Spleen (tissue), 7 donors: ENCODE data around the gene GAB4.

ENCODE experiments used
- CTCF ChIP-seq, 11 experiments: fragments of 200-600 bp in 7 of 11; fragments of 450-650 bp in 4 of 11; sonication (generic) in 4 of 11; IDR thresholded peaks in 8 of 11; conservative IDR thresholded peaks in 3 of 11; 1 replicate in 7 of 11; 2 replicates in 4 of 11; pipeline versions ENCODE4 v1.4.0 to v1.8.0; 2016 to 2021; ENCODE audit warnings: antibody characterized with exemption in 11 of 11, inconsistent platforms in 4 of 11, mild to moderate bottlenecking in 1 of 11
- POLR2A ChIP-seq, 3 donors: fragments of 450-650 bp; IDR thresholded peaks; one replicate each; pipeline ENCODE4 v1.5.1; 2017; ENCODE audit warnings: antibody characterized with exemption in 3 of 3, mild to moderate bottlenecking in 1 of 3
- POLR2AphosphoS5 ChIP-seq, 3 donors: sonication (generic); formaldehyde crosslinking; IDR thresholded peaks; one replicate each; pipeline ENCODE4 v1.5.1; 2017; ENCODE audit warnings: antibody characterized with exemption in 3 of 3
- donor health status: DM: no; HTN: no; CAD: no; lungs with moderate emphysema.
- donor health status: DM: no; HTN: no; CAD: no.
- donor health status: DM: no; HTN: no; CAD: no.

GRCh38 chr22:17007257-17007656 is 765 bp downstream of the GAB4 start:
- no peak for TF ChIP-seq CTCF (IDR thresholded peaks at IDR 0.05 in 8 of 11, conservative IDR thresholded peaks at IDR 0.05 in 3 of 11)
- no peak for TF ChIP-seq POLR2A (IDR thresholded peaks at IDR 0.05)
- no peak for TF ChIP-seq POLR2AphosphoS5 (IDR thresholded peaks at IDR 0.05)
